ENCODE results near the gene TGFBI. TPM values are rescaled to one million over a fixed set of nuclear protein-coding genes. Genes with fewer than 3 reads are reported as not detected.

TGFBI gene
- total RNA-seq, 1 donor from 2014 or later: 345 TPM

DNA sequence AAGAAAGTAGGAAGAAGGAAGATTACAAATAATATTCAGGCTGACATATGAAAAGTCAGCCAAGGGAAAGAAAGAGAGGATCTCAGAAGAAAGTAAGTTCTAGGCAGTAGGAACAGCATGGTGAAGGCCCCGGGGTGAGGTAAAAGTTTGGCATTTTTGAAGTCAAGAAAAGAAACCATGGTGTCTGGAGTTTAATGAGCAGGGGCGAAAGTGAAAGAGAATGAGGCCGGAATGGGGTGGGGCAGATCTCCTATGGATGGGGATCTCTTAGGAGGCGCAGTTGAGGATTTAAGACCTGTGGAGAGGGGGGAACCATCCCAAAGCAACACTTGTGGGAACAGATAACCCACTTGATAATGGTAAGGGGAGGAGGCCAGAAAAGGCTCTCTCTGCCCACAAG lies 61.5 kb downstream of the TGFBI start:
- no peak overlapping the region for H3K4me3 Mint-ChIP-seq
- H3K4me1 Mint-ChIP-seq: peaks cover 9% of the 10 kb centered on the region
- no peaks in the 10 kb centered on the region for H3K9me3 Mint-ChIP-seq
- H3K36me3 Mint-ChIP-seq: no peaks in the 10 kb centered on the region
- TF ChIP-seq, protein P1, sequence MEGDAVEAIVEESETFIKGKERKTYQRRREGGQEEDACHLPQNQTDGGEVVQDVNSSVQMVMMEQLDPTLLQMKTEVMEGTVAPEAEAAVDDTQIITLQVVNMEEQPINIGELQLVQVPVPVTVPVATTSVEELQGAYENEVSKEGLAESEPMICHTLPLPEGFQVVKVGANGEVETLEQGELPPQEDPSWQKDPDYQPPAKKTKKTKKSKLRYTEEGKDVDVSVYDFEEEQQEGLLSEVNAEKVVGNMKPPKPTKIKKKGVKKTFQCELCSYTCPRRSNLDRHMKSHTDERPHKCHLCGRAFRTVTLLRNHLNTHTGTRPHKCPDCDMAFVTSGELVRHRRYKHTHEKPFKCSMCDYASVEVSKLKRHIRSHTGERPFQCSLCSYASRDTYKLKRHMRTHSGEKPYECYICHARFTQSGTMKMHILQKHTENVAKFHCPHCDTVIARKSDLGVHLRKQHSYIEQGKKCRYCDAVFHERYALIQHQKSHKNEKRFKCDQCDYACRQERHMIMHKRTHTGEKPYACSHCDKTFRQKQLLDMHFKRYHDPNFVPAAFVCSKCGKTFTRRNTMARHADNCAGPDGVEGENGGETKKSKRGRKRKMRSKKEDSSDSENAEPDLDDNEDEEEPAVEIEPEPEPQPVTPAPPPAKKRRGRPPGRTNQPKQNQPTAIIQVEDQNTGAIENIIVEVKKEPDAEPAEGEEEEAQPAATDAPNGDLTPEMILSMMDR (IDR thresholded peaks at IDR 0.05; ENCODE audit: unreplicated experiment): no peak
- peaks cover 13% of the 10 kb centered on the region for H3K27me3 Mint-ChIP-seq (ENCODE audit: low read depth)
- no peak for DNase-seq (ENCODE audit: low spot score in 2 of 2, unreplicated experiment in 2 of 2)
- no peak overlapping the region for H3K27ac Mint-ChIP-seq

DNA sequence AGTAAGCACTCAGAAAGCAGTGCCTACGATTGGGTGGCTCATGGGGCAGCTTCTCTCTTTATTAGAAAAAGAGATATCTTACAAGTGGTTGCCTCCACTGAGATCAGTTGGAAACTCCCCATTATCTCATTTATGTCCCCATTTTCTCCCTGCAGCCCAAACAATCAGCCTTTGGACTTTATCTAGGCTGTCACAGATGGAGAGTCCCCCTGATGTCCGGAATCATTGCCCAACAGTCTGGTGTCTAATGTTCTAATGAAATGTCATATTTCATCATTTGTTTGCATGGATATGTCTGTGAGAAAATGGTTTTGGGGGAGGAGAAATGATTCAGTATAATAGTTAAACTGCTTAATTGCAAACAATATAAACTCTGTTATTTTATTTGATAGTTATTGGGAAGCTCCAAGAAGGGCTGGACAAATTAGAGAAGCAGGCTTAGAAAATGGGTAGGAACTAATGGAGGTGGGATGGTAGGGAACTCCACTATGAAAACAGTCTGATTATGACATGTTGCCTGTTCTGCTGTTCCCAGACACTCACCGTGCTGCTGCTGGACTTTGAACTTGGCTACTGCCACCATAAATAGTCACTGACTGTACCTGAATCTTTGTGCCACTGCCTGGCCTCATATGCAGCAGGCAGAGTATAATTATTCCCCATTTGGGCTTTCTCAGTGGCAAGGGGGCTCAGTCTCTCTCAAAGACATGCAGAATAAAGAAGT lies 65.6 kb downstream of the TGFBI start:
- Mint-ChIP-seq H3K9me3 (no peaks in the 10 kb centered on the region), H3K27me3 (ENCODE audit: low read depth) (peaks cover 10% of the 10 kb centered on the region), H3K4me1 (peaks cover 25% of the 10 kb centered on the region), H3K27ac (no peak overlapping the region), H3K36me3 (no peaks in the 10 kb centered on the region), H3K4me3 (no peak overlapping the region)
- TF ChIP-seq, protein P1 (IDR thresholded peaks at IDR 0.05; ENCODE audit: unreplicated experiment): no peak
- DNase-seq (ENCODE audit: low spot score in 2 of 2, unreplicated experiment in 2 of 2): no peak

DNA sequence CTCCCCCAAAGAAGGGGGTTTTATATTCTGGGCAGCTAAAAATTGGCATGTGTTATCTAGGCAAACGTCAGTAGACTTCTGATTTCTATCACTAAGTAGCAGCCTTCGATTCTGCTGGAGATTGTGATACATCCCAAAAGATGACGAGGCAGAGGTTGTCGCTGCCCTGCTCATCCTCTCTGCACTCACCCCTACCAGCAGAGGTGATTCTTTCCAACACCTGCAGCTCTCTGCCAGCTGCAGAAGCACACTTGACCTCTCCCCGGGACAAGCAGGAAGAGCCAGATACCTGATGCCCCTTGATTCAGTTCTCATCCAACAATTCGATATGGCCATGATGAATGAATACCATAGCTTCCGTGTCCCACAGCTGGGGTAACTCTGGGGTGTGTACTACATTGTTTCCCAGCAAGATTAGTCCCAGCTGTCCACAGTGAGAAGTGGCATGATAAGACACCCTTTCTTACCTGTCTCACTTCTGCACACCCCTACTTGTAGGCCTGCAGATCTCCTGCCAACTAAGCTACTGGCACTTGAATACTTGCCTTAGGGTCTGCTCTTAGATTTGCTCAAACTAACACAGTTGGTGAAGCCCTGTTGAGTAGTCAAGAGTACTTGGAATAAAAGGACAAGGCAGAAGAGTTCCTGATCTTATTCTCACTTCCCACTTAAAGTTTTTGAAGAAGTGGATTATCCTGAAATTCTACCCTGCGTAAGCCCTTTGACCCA lies 66.3 kb downstream of the TGFBI start:
- DNase-seq (ENCODE audit: low spot score in 2 of 2, unreplicated experiment in 2 of 2): no peak

DNA sequence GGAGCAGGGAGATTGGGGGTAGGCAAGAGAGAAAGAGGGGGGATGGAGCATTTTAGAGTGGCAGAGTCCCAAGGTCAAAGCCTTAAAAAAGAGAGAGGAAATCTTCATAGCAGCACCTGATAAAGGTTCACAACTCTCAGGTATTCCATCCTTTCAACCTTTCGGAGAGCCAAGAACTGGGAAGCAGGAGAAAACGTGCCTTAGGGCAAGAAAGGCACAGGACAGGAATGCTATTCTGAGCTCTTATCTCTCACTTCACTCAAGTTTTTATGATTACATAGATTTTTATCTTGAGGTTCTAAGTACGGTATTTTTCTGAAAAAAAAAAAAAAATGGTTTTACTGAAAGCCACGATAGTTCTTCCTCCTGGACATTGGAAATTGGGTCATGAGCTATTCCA lies 69.4 kb downstream of the TGFBI start:
- TF ChIP-seq, protein P1 (IDR thresholded peaks at IDR 0.05; ENCODE audit: unreplicated experiment): no peak
- no peaks in the 10 kb centered on the region for H3K36me3 Mint-ChIP-seq
- H3K27me3 Mint-ChIP-seq (ENCODE audit: low read depth): peaks cover 14% of the 10 kb centered on the region
- H3K27ac Mint-ChIP-seq: no peak overlapping the region
- no peak overlapping the region for H3K4me3 Mint-ChIP-seq
- peaks cover 18% of the 10 kb centered on the region for H3K4me1 Mint-ChIP-seq
- DNase-seq (ENCODE audit: low spot score in 2 of 2, unreplicated experiment in 2 of 2): no peak
- H3K9me3 Mint-ChIP-seq: no peaks in the 10 kb centered on the region

More for the DNA sequence above, 66.3 kb downstream of the TGFBI start:
- Mint-ChIP-seq H3K4me3 (no peak overlapping the region), H3K36me3 (no peaks in the 10 kb centered on the region), H3K4me1 (peaks cover 18% of the 10 kb centered on the region), H3K9me3 (no peaks in the 10 kb centered on the region), H3K27me3 (ENCODE audit: low read depth) (peaks cover 10% of the 10 kb centered on the region), H3K27ac (no peak overlapping the region)
- TF ChIP-seq, protein P1 (IDR thresholded peaks at IDR 0.05; ENCODE audit: unreplicated experiment): no peak

DNA sequence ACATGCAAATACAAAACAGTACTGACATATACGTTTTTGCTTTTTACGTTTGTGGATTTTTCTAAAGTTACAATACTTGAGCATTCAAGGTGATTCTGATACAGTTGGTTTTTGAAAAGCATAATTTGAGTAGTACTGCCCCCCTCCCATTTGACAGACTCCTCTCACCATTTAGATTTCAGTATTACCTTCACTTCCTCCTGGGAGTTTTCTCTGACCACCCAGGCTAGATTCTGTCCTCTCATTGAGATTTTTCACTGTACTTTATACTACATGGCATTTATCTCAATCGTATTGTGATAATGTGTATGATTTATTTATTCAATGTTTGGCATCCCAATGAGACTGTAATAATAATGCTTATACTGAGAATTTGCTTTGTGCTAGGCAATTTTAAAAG lies 71.1 kb downstream of the TGFBI start:
- Mint-ChIP-seq H3K27ac (no peak overlapping the region), H3K36me3 (no peaks in the 10 kb centered on the region), H3K9me3 (no peaks in the 10 kb centered on the region), H3K27me3 (ENCODE audit: low read depth) (peaks cover 8% of the 10 kb centered on the region), H3K4me1 (peaks cover 33% of the 10 kb centered on the region), H3K4me3 (no peak overlapping the region)
- TF ChIP-seq, protein P1 (IDR thresholded peaks at IDR 0.05; ENCODE audit: unreplicated experiment): no peak
- no peak for DNase-seq (ENCODE audit: low spot score in 2 of 2, unreplicated experiment in 2 of 2)
